Activated T-helper 1 cell treated with anti-CD3 and anti-CD28 coated beads, Interleukin-2, amount 50 U/mL, for 16 hours (primary cell): ENCODE measurements around the gene PROX1.
"Not testable (repeated sequence)": the region's sequence is repeated elsewhere in the genome, so short reads cannot be mapped to it uniquely, and the experiment has no call there.

Source experiments
- DNase-seq, 2 donors: peaks; one replicate each; pipeline ENCODE4 v3.0.0-alpha.2; 2020; ENCODE audit warnings: low read depth in 1 of 2, low spot score in 1 of 2

The PROX1 gene

GRCh38 chr1:214066936-214067335 lies 79.2 kb downstream of the PROX1 start:
- no peak for DNase-seq

- DNase-seq: no peak
Measured at GRCh38 chr1:214067397-214067796, 79.6 kb downstream of the PROX1 start.

DNA sequence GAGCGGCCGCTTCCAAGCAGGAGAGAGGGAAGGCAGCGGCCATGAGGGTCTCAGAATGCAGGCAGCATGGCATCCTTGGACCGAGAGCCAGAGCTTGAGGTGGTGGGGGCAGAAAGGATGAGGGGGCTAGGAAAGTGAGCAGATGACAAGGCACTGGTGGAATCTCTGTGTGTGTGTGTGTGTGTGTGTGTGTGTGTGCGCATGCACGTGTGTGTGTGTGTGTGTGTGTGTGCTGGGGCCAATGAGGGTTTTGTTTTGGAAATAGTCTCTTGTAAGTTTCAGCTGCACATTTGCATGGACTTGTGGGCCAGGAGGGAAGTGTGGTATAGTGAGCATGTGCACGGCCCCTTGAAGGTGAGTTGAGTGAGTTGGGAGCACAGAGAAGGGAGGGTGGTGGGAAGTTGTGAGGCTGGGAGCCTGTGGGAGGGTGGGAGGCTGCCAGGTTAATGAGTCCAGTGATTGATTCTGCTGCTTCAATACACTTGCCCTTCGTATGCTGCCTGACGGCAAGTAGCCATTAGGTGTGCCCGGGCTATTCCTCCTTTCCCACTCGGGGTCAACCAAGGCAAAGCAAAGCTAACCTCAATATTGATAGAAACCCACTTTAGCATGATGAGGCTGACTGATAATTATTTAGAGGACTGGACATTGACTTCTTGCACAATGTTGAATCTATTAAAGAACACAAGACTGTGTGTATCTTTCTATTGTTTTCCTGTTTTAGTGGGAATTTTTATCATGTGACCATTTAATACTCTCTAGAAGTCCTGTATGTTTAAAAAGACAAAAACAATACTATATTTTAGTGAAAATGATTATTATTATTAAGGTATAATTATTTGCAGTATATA lies 80.3 kb downstream of the PROX1 start:
- DNase-seq: no peak

DNA sequence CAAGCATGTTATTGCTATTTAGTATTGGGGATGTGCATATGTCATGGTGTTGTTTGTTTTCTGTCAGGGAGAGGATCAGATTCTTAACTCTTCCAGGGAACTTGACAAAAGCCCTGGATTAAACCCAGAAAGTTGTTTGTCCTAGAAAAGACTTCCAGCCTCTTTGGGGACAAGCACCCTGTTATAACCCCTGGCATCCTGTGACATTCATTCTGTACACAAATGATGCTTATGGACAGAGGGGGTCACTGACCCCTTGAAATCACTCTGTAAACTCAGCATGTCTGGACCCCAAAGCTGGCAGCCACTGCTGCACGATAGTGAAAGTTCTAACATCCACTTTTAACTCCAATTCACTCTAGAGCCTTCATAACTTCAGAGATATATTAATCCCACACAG lies 81.2 kb downstream of the PROX1 start:
- DNase-seq: no peak

GRCh38 chr1:214071469-214071868 lies 83.7 kb downstream of the PROX1 start:
- DNase-seq: no peak

- DNase-seq: no peak
Measured at GRCh38 chr1:214072426-214073157, 84.8 kb downstream of the PROX1 start.

GRCh38 chr1:214074477-214074876 lies 86.7 kb downstream of the PROX1 start:
- DNase-seq: no peak

GRCh38 chr1:214075305-214075998 lies 87.7 kb downstream of the PROX1 start:
- no peak for DNase-seq

DNA sequence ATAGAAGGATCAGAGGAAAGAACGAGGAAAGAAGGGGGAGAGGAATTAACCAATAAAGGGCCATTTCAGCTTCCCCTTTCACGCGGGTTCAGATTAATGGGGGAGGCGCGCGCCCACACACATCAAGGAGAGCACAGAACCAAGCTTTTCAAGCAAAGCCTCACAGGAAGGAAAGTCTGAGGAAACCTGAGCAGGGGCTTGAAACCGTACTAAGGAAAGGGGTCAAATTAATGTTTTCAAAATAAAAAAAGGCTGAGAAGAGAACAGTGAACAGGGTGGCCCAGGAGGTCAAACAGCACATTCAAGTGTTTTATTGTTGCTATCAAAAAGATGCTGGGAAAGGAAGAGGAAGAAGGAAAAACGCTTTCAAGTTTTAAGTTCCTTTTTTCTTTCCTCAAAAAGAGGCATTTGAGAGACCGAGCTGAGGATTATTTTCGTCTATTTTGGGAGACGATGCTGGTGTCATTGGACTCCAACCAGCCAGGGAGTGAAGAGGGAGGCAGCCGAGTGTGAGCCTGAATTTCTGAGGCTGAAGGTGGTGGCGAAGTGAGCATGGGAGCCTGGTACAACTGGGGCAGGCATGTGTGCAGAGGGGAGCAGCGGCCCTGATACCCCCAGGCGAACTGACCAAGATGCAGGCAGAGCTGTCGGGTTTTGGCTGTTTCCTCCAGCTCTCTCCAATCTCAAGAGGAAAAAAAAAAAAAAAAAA lies 88.4 kb downstream of the PROX1 start:
- no peak for DNase-seq

DNA sequence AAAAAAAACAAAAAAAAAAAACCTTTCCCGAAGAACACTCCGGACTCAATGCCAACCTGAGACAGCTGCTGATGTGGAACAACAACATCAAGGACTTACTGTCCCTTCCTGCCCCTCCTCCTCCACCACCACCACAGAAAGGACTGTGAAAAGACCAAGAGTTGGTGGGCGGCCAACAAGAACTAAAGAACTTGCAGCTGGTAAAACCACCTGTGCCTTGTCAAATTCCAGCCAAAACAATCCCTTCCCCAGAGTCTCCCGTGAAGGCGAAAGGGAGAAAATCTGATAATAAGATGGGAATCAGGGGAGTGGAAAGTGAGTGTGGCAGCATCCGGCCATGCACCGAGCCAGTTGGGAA lies 88.9 kb downstream of the PROX1 start:
- DNase-seq: no peak

- no peak for DNase-seq
Measured at GRCh38 chr1:214078950-214079349, 91.2 kb downstream of the PROX1 start.

DNA sequence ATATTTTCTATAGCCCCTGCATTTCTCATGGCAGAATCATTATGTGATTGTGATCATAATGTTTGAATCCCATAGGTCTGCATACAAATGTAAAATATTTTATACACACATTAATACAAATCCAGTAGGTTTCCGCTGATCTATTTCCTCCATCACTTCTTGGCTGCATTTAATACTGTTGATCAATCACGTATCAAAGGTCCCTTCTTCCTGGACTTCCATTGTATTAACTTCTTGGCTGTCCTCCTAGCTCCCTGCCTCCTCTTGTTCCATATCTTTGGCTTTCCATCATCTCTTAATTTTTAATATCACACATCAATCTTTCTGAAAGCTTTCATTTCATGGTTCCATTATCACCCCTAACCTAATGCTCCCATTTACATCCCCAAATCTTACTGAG lies 97.6 kb downstream of the PROX1 start:
- no peak for DNase-seq

DNA sequence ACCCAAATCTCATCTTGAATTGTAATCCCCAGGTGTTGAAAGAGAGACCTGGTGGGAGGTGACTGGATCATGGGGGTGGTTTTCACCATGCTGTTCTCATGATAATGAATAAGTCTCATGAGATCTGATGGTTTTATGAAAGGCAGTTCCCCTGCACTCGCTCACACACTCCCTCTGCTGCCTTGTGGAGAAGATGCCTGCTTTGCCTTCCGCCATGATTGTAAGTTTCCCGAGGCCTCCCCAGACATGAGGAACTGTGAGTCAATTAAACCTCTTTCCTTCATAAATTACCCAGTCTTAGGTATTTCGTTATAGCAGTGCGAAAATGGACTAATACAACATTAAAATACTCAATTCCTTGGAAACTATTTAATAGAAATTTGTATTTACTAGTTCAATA lies 99.2 kb downstream of the PROX1 start:
- no peak for DNase-seq

GRCh38 chr1:214089003-214089402 lies 101.2 kb downstream of the PROX1 start:
- DNase-seq: not testable (repeated sequence)
